ENCODE results near the gene GATC.

DNA sequence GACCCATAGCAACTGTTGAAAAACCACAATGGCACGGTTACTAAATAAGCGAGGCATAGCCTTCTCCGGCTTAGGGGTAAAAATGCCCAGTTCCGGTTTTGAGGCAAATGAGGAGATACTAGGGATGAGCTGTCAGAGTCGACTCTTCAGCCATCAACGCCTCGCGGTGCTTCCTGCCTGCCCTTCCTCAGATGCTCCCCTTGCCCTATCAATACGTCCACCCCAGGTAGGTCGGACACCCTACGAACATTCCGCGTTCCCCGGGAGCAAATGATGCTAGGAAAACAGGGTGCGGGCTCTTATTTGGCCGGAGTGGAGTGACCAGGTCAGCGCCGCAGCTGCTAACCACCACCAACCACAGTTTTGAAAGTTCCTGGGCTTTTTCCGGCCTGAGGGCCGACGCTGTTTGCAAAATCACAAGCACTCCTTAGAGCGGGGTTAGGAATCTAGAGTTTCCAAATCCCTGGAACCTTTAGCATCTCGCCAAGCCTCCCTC, 22.1 kb downstream of the GATC start:
- TF ChIP-seq, protein P1, sequence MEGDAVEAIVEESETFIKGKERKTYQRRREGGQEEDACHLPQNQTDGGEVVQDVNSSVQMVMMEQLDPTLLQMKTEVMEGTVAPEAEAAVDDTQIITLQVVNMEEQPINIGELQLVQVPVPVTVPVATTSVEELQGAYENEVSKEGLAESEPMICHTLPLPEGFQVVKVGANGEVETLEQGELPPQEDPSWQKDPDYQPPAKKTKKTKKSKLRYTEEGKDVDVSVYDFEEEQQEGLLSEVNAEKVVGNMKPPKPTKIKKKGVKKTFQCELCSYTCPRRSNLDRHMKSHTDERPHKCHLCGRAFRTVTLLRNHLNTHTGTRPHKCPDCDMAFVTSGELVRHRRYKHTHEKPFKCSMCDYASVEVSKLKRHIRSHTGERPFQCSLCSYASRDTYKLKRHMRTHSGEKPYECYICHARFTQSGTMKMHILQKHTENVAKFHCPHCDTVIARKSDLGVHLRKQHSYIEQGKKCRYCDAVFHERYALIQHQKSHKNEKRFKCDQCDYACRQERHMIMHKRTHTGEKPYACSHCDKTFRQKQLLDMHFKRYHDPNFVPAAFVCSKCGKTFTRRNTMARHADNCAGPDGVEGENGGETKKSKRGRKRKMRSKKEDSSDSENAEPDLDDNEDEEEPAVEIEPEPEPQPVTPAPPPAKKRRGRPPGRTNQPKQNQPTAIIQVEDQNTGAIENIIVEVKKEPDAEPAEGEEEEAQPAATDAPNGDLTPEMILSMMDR (IDR thresholded peaks at IDR 0.05): no peak
- TF ChIP-seq POLR2A (IDR thresholded peaks at IDR 0.05) (no peak), POLR2AphosphoS5 (IDR thresholded peaks at IDR 0.05) (no peak)
